PC-3 (cell line): ENCODE results near the gene AMN. TPM values are rescaled to one million over a fixed set of nuclear protein-coding genes. Genes with fewer than 3 reads are reported as not detected.

ENCODE experiments used
- ATAC-seq: fragments of 200-7000 bp; cut with Tn5 transposase; 2 replicates; pipeline ENCODE4 v1.9.1; 2020; ENCODE audit warnings: mild to moderate bottlenecking, moderate library complexity
- BruUV-seq: library from RNA; stranded (reverse); fragments of 400-500 nt; replicated peaks from 2 replicates; lab custom pipeline; 2021; lab: Mats Ljungman, UMichigan
- CTCF ChIA-PET: fragments of 300-600 bp; sonication (Branson Sonifier 250); formaldehyde crosslinking; loops from one replicate; lab custom pipeline; 2022; ENCODE audit warnings: antibody characterized with exemption; lab: Charles Lee
- POLR2A ChIA-PET: fragments of 300-600 bp; sonication (Branson Sonifier 250); formaldehyde crosslinking; loops from one replicate; lab custom pipeline; 2022; ENCODE audit warnings: antibody characterized with exemption; ENCODE audit not compliant: unreplicated experiment; lab: Charles Lee
- DNase-seq: peaks from one replicate; pipeline ENCODE4 v3.0.0-alpha.2; 2015
- H2AFZ ChIP-seq: fragments of 300-600 bp; sonication (generic); 2 replicates; pipeline ENCODE4 v1.6.0; 2016; ENCODE audit warnings: antibody characterized with exemption, low read length
- H3F3A ChIP-seq: fragments of 300-600 bp; sonication (generic); one replicate; pipeline ENCODE4 v1.6.0; 2017; ENCODE audit warnings: antibody characterized with exemption, low read length, control low read depth, mild to moderate bottlenecking; ENCODE audit not compliant: unreplicated experiment
- H3K27ac ChIP-seq: fragments of 300-600 bp; sonication (generic); 2 replicates; pipeline ENCODE4 v1.5.1; 2016; ENCODE audit warnings: mild to moderate bottlenecking, low read length
- H3K27me3 ChIP-seq: fragments of 300-600 bp; sonication (generic); 2 replicates; pipeline ENCODE4 v1.6.1; 2016; ENCODE audit warnings: low read length, mixed read lengths
- H3K36me3 ChIP-seq: fragments of 300-600 bp; sonication (generic); 2 replicates; pipeline ENCODE4 v1.6.1; 2016; ENCODE audit warnings: low read depth, mixed run types, low read length, mixed read lengths
- H3K4me1 ChIP-seq: fragments of 300-600 bp; sonication (generic); 2 replicates; pipeline ENCODE4 v1.5.1; 2016; ENCODE audit warnings: low read length; ENCODE audit not compliant: insufficient read depth
- H3K4me2 ChIP-seq: fragments of 300-600 bp; sonication (generic); 2 replicates; pipeline ENCODE4 v1.6.0; 2016; ENCODE audit warnings: low read length
- H3K4me3 ChIP-seq: fragments of 300-600 bp; sonication (generic); 2 replicates; pipeline ENCODE4 v1.5.1; 2016; ENCODE audit warnings: mild to moderate bottlenecking, low read length, mixed read lengths
- H3K79me2 ChIP-seq: fragments of 300-600 bp; sonication (generic); 2 replicates; pipeline ENCODE4 v1.6.1; 2017; ENCODE audit warnings: low read length, mixed read lengths
- H3K9ac ChIP-seq: fragments of 300-600 bp; sonication (generic); 2 replicates; pipeline ENCODE4 v1.6.0; 2016; ENCODE audit warnings: mild to moderate bottlenecking, low read length
- H3K9me2 ChIP-seq: fragments of 300-600 bp; sonication (generic); replicated peaks from 2 replicates; pipeline ENCODE4 v1.6.1; 2016; ENCODE audit warnings: mixed run types, low read length, mixed read lengths
- H3K9me3 ChIP-seq: fragments of 300-600 bp; sonication (generic); 2 replicates; pipeline ENCODE4 v1.6.1; 2016; ENCODE audit warnings: low read length, mixed read lengths
- H4K20me1 ChIP-seq: fragments of 300-600 bp; sonication (generic); 2 replicates; pipeline ENCODE4 v1.6.1; 2016; ENCODE audit warnings: low read length, mixed read lengths
- CTCF ChIP-seq: fragments of 300-600 bp; sonication (generic); conservative IDR thresholded peaks from 2 replicates; pipeline ENCODE4 v1.5.1; 2017; ENCODE audit warnings: antibody characterized with exemption, low read depth, mild to moderate bottlenecking, low read length
- EZH2 ChIP-seq: fragments of 300-600 bp; sonication (generic); IDR thresholded peaks from one replicate; pipeline ENCODE4 v1.6.1; 2017; ENCODE audit warnings: antibody characterized with exemption, mild to moderate bottlenecking, low read length; ENCODE audit not compliant: unreplicated experiment
- EZH2phosphoT487 ChIP-seq: fragments of 300-600 bp; sonication (generic); IDR thresholded peaks from 2 replicates; pipeline ENCODE4 v1.6.1; 2018; ENCODE audit warnings: mild to moderate bottlenecking, antibody characterized with exemption, low read length, borderline replicate concordance
- intact Hi-C: fragments of 100-400 bp; cut with micrococcal nuclease; formaldehyde crosslinking; loops from 2 replicates; pipeline ENCODE4 v1.9.0; 2023
- total RNA-seq: library from RNA; depleted of rRNA; stranded (reverse); fragments of >200 nt; gene quantifications from 2 replicates; pipeline ENCODE4 v1.2.3, GENCODE V29; 2014; rRNA removed

The AMN gene
- total RNA-seq, 1 experiment from 2014 or later = not detected

- H4K20me1 ChIP-seq = no peaks in the 10 kb centered on the region
- ATAC-seq (no peak), DNase-seq (no peak)
- H3K4me3 ChIP-seq = no peak overlapping the region
- no peaks in the 10 kb centered on the region for H3K79me2 ChIP-seq
- ChIA-PET POLR2A (no interaction called here), CTCF (interaction anchor here (0.6 kb wide), 1 partner anchor 96 kb away, joined by 4 read pairs; no protein-coding TSS in a partner anchor)
- no peaks in the 10 kb centered on the region for H3K9me2 ChIP-seq
- TF ChIP-seq EZH2phosphoT487 (no peak), EZH2 (no peak), CTCF (no peak)
- H3K4me2 ChIP-seq = no peak overlapping the region
- no peaks in the 10 kb centered on the region for H3K4me1 ChIP-seq
- no peak overlapping the region for H2AFZ ChIP-seq
- no peaks in the 10 kb centered on the region for H3K9me3 ChIP-seq
- no TSS peak for BruUV-seq
- H3F3A ChIP-seq = no peaks in the 10 kb centered on the region
- no peaks in the 10 kb centered on the region for H3K27me3 ChIP-seq
- intact Hi-C loops = no loop called here
- no peak overlapping the region for H3K9ac ChIP-seq
- H3K27ac ChIP-seq = no peak overlapping the region
- peaks cover 34% of the 10 kb centered on the region; the same call in 1 of the 2 replicates for H3K36me3 ChIP-seq
These were observed 56.9 kb downstream of the AMN start for GRCh38 chr14:102979406-102979805.

GRCh38 chr14:102980409-102980810 is 57.9 kb downstream of the AMN start:
- Histone ChIP-seq H3K79me2 (no peaks in the 10 kb centered on the region), H3K9ac (no peak overlapping the region), H3F3A (no peaks in the 10 kb centered on the region), H3K4me2 (no peak overlapping the region), H3K36me3 (peaks cover 33% of the 10 kb centered on the region; the same call in 1 of the 2 replicates), H3K27me3 (no peaks in the 10 kb centered on the region), H3K9me2 (no peaks in the 10 kb centered on the region), H3K27ac (no peak overlapping the region), H3K4me3 (no peak overlapping the region), H4K20me1 (no peaks in the 10 kb centered on the region), H3K4me1 (no peaks in the 10 kb centered on the region), H2AFZ (no peak overlapping the region), H3K9me3 (no peaks in the 10 kb centered on the region)
- intact Hi-C loops = no loop called here
- ChIA-PET CTCF (interaction anchor here (0.6 kb wide), 1 partner anchor 51 kb away, joined by 4 read pairs; no protein-coding TSS in a partner anchor), POLR2A (interaction anchor here (0.7 kb wide), 1 partner anchor 93 kb away, joined by 7 read pairs; no protein-coding TSS in a partner anchor)
- TF ChIP-seq CTCF (no peak), EZH2 (no peak), EZH2phosphoT487 (no peak)
- DNase-seq = no peak
- no TSS peak for BruUV-seq
- no peak for ATAC-seq

Other genes starting within 250 kb of the AMN start
- 19.4 and 35.0 TPM in 2 replicates for gene TRAF3, start 145.2 kb upstream of the AMN start, total RNA-seq
- 73.0 and 89.2 TPM in 2 replicates for gene CDC42BPB, start 134.9 kb downstream of the AMN start, total RNA-seq
- not detected in 2 replicates for gene LBHD2, start 161.5 kb downstream of the AMN start, total RNA-seq
- gene EXOC3L4, start 172.1 kb downstream of the AMN start, total RNA-seq = 1.4 and 2.0 TPM in 2 replicates
- 80.7 and 87.3 TPM in 2 replicates for gene TNFAIP2, start 200.8 kb downstream of the AMN start, total RNA-seq